ENCODE results near the gene LUC7L2. TPM values are rescaled to one million over a fixed set of nuclear protein-coding genes. Genes with fewer than 3 reads are reported as not detected.

The LUC7L2 gene
- total and polyA plus RNA-seq, 4 donors = 16.2 to 38.9 (median 22.9) TPM

- Histone ChIP-seq H3K27me3 (ENCODE audit: control insufficient read depth in 4 of 4, insufficient read depth in 4 of 4, low read length in 3 of 4) (no peaks in the 10 kb centered on the region), H3K9me3 (ENCODE audit: control insufficient read depth in 4 of 4, low read length in 3 of 4) (no peaks in the 10 kb centered on the region), H3K36me3 (ENCODE audit: control insufficient read depth in 4 of 4, insufficient read depth in 3 of 4, low read depth in 1 of 4, low read length in 3 of 4) (peaks cover 0 to 10% (median 3%) of the 10 kb centered on the region in 4 donors), H3K9ac (ENCODE audit: low read depth in 1 of 2, low read length in 2 of 2) (peak overlapping the region; percentile 92 to 95), H3K4me1 (ENCODE audit: control insufficient read depth in 4 of 4, insufficient read depth in 4 of 4, low read length in 3 of 4) (peaks cover 8 to 32% (median 19%) of the 10 kb centered on the region in 4 donors), H3K4me3 (ENCODE audit: low read depth in 1 of 3, low read length in 3 of 3) (peak overlapping the region; percentile 94 to 98 (median 97)), H3K27ac (ENCODE audit: low read depth in 1 of 2, low read length in 2 of 2) (peak overlapping the region; percentile 97 to 100)
- DNase-seq (ENCODE audit: low spot score) = peak; percentile 98
- WGBS = under 1% methylated on average over 47 of the region's 47 CpGs
- TF ChIP-seq ATF3 (IDR thresholded peaks at IDR 0.05) (no peak), RAD21 (IDR thresholded peaks at IDR 0.05) (peak in 1 of 2 donors; percentile 18), TAF1 (conservative IDR thresholded peaks at IDR 0.05) (peak; percentile 25), MAX (IDR thresholded peaks at IDR 0.05) (peak; percentile 4), YY1 (IDR thresholded peaks at IDR 0.05) (peak; percentile 81), SP1 (IDR thresholded peaks at IDR 0.05) (peak; percentile 54), NR2F2 (IDR thresholded peaks at IDR 0.05) (no peak), EGR1 (IDR thresholded peaks at IDR 0.05; ENCODE audit: low read depth in 2 of 2) (no peak), ZBTB33 (IDR thresholded peaks at IDR 0.05) (no peak), RXRA (IDR thresholded peaks at IDR 0.05) (no peak)
- TF ChIP-seq, protein P1, sequence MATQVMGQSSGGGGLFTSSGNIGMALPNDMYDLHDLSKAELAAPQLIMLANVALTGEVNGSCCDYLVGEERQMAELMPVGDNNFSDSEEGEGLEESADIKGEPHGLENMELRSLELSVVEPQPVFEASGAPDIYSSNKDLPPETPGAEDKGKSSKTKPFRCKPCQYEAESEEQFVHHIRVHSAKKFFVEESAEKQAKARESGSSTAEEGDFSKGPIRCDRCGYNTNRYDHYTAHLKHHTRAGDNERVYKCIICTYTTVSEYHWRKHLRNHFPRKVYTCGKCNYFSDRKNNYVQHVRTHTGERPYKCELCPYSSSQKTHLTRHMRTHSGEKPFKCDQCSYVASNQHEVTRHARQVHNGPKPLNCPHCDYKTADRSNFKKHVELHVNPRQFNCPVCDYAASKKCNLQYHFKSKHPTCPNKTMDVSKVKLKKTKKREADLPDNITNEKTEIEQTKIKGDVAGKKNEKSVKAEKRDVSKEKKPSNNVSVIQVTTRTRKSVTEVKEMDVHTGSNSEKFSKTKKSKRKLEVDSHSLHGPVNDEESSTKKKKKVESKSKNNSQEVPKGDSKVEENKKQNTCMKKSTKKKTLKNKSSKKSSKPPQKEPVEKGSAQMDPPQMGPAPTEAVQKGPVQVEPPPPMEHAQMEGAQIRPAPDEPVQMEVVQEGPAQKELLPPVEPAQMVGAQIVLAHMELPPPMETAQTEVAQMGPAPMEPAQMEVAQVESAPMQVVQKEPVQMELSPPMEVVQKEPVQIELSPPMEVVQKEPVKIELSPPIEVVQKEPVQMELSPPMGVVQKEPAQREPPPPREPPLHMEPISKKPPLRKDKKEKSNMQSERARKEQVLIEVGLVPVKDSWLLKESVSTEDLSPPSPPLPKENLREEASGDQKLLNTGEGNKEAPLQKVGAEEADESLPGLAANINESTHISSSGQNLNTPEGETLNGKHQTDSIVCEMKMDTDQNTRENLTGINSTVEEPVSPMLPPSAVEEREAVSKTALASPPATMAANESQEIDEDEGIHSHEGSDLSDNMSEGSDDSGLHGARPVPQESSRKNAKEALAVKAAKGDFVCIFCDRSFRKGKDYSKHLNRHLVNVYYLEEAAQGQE (IDR thresholded peaks at IDR 0.05) = peak; percentile 10
Measured at GRCh38 chr7:139360210-139360947, 685 bp downstream of the LUC7L2 start.

GRCh38 chr7:139360948-139361307 is 1.2 kb downstream of the LUC7L2 start:
- H3K36me3 ChIP-seq (ENCODE audit: control insufficient read depth in 4 of 4, insufficient read depth in 3 of 4, low read depth in 1 of 4, low read length in 3 of 4) = peaks cover 0 to 10% (median 4%) of the 10 kb centered on the region in 4 donors
- no peak for DNase-seq (ENCODE audit: low spot score)
- peak overlapping the region; percentile 97 to 100 for H3K27ac ChIP-seq (ENCODE audit: low read depth in 1 of 2, low read length in 2 of 2)
- H3K9me3 ChIP-seq (ENCODE audit: control insufficient read depth in 4 of 4, low read length in 3 of 4) = no peaks in the 10 kb centered on the region
- H3K9ac ChIP-seq (ENCODE audit: low read depth in 1 of 2, low read length in 2 of 2) = peak overlapping the region; percentile 15 to 92
- WGBS = 0% methylated on average over 2 of the region's 2 CpGs
- H3K27me3 ChIP-seq (ENCODE audit: control insufficient read depth in 4 of 4, insufficient read depth in 4 of 4, low read length in 3 of 4) = no peaks in the 10 kb centered on the region
- TF ChIP-seq, protein P1 (IDR thresholded peaks at IDR 0.05) = no peak
- no peak for TF ChIP-seq ZBTB33 (IDR thresholded peaks at IDR 0.05)
- no peak for TF ChIP-seq EGR1 (IDR thresholded peaks at IDR 0.05; ENCODE audit: low read depth in 2 of 2)
- TF ChIP-seq TAF1 (conservative IDR thresholded peaks at IDR 0.05) = peak; percentile 23
- no peak for TF ChIP-seq NR2F2 (IDR thresholded peaks at IDR 0.05)
- no peak for TF ChIP-seq HNF4G (IDR thresholded peaks at IDR 0.05)
- TF ChIP-seq SP1 (IDR thresholded peaks at IDR 0.05) = no peak
- TF ChIP-seq YY1 (IDR thresholded peaks at IDR 0.05) = no peak
- TF ChIP-seq FOXA2 (IDR thresholded peaks at IDR 0.05) = peak; percentile 41
- no peak for TF ChIP-seq ATF3 (IDR thresholded peaks at IDR 0.05)
- TF ChIP-seq RAD21 (IDR thresholded peaks at IDR 0.05) = no peak
- H3K4me3 ChIP-seq (ENCODE audit: low read depth in 1 of 3, low read length in 3 of 3) = peak overlapping the region; percentile 93 to 97 (median 94)
- peaks cover 8 to 30% (median 19%) of the 10 kb centered on the region in 4 donors for H3K4me1 ChIP-seq (ENCODE audit: control insufficient read depth in 4 of 4, insufficient read depth in 4 of 4, low read length in 3 of 4)

Measured in liver (tissue), 9 donors.